ENCODE data around the gene ZCCHC2. TPM values are rescaled to one million over a fixed set of nuclear protein-coding genes. Genes with fewer than 3 reads are reported as not detected.

Gene ZCCHC2
- polyA plus RNA-seq, 1 donor (not counting 4 experiments of a cell fraction or from before 2014, with no cell fraction given), result 12.9 TPM

GRCh38 chr18:62566199-62566598, 43.4 kb downstream of the ZCCHC2 start:
- no peak overlapping the region for H2AFZ ChIP-seq (ENCODE audit: control insufficient read depth, low read length)
- H3K9ac ChIP-seq (ENCODE audit: control insufficient read depth, extremely low read depth, insufficient read depth, low read length), result no peak overlapping the region
- no peaks in the 10 kb centered on the region for H3K9me1 ChIP-seq (ENCODE audit: control insufficient read depth, extremely low read depth, insufficient read depth, low read length)
- H3K9me3 ChIP-seq (ENCODE audit: control insufficient read depth, low read depth, low read length), result no peaks in the 10 kb centered on the region
- dilution Hi-C loops (cut with MboI; ENCODE audit: extremely low pct_ligation_motif_present, low sequenced_read_pairs), result no loop called here
- FAIRE-seq (no peak), DNase-seq (ENCODE audit: low read depth, low spot score) (no peak)
- H3K79me2 ChIP-seq (ENCODE audit: control insufficient read depth, insufficient read depth, low read length), result no peaks in the 10 kb centered on the region
- H3K36me3 ChIP-seq (ENCODE audit: control insufficient read depth in 2 of 2, extremely low read depth in 1 of 2, insufficient read depth in 2 of 2, low read length in 2 of 2), result peaks cover 9 to 19% of the 10 kb centered on the region in 2 experiments
- H3K27ac ChIP-seq (ENCODE audit: control insufficient read depth, insufficient read depth, low read length), result no peak overlapping the region
- H4K20me1 ChIP-seq (ENCODE audit: control insufficient read depth, extremely low read depth, insufficient read depth, low read length), result no peaks in the 10 kb centered on the region
- no peak overlapping the region for H3K4me2 ChIP-seq (ENCODE audit: control insufficient read depth, extremely low read depth, insufficient read depth, low read depth, low read length)
- TF ChIP-seq, protein P1, sequence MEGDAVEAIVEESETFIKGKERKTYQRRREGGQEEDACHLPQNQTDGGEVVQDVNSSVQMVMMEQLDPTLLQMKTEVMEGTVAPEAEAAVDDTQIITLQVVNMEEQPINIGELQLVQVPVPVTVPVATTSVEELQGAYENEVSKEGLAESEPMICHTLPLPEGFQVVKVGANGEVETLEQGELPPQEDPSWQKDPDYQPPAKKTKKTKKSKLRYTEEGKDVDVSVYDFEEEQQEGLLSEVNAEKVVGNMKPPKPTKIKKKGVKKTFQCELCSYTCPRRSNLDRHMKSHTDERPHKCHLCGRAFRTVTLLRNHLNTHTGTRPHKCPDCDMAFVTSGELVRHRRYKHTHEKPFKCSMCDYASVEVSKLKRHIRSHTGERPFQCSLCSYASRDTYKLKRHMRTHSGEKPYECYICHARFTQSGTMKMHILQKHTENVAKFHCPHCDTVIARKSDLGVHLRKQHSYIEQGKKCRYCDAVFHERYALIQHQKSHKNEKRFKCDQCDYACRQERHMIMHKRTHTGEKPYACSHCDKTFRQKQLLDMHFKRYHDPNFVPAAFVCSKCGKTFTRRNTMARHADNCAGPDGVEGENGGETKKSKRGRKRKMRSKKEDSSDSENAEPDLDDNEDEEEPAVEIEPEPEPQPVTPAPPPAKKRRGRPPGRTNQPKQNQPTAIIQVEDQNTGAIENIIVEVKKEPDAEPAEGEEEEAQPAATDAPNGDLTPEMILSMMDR (optimal IDR thresholded peaks at IDR 0.05 in 1 of 3, IDR thresholded peaks at IDR 0.05 in 1 of 3, conservative IDR thresholded peaks at IDR 0.05 in 1 of 3; ENCODE audit: extremely low read depth in 1 of 3, insufficient read depth in 2 of 3, low read length in 3 of 3), result no peak
- no peak for TF ChIP-seq EZH2 (IDR thresholded peaks at IDR 0.05; ENCODE audit: low read length)
- H3K27me3 ChIP-seq (ENCODE audit: control insufficient read depth, extremely low read depth, insufficient read depth, low read length), result no peaks in the 10 kb centered on the region
- H3K4me3 ChIP-seq (ENCODE audit: control insufficient read depth in 2 of 3, extremely low read depth in 1 of 3, insufficient read depth in 2 of 3, low read depth in 1 of 3, low read length in 3 of 3), result no peak overlapping the region
- no peaks in the 10 kb centered on the region for H3K4me1 ChIP-seq (ENCODE audit: control insufficient read depth, extremely low read depth, insufficient read depth, low read length)

GRCh38 chr18:62566818-62567217, 44.0 kb downstream of the ZCCHC2 start:
- Histone ChIP-seq H3K79me2 (ENCODE audit: control insufficient read depth, insufficient read depth, low read length) (no peaks in the 10 kb centered on the region), H3K4me3 (ENCODE audit: control insufficient read depth in 2 of 3, extremely low read depth in 1 of 3, insufficient read depth in 2 of 3, low read depth in 1 of 3, low read length in 3 of 3) (no peak overlapping the region), H3K4me2 (ENCODE audit: control insufficient read depth, extremely low read depth, insufficient read depth, low read depth, low read length) (no peak overlapping the region), H3K27me3 (ENCODE audit: control insufficient read depth, extremely low read depth, insufficient read depth, low read length) (no peaks in the 10 kb centered on the region), H3K27ac (ENCODE audit: control insufficient read depth, insufficient read depth, low read length) (no peak overlapping the region), H3K9ac (ENCODE audit: control insufficient read depth, extremely low read depth, insufficient read depth, low read length) (no peak overlapping the region), H3K4me1 (ENCODE audit: control insufficient read depth, extremely low read depth, insufficient read depth, low read length) (no peaks in the 10 kb centered on the region), H3K9me1 (ENCODE audit: control insufficient read depth, extremely low read depth, insufficient read depth, low read length) (no peaks in the 10 kb centered on the region), H4K20me1 (ENCODE audit: control insufficient read depth, extremely low read depth, insufficient read depth, low read length) (no peaks in the 10 kb centered on the region), H2AFZ (ENCODE audit: control insufficient read depth, low read length) (no peak overlapping the region), H3K36me3 (ENCODE audit: control insufficient read depth in 2 of 2, extremely low read depth in 1 of 2, insufficient read depth in 2 of 2, low read length in 2 of 2) (peaks cover 9 to 15% of the 10 kb centered on the region in 2 experiments), H3K9me3 (ENCODE audit: control insufficient read depth, low read depth, low read length) (no peaks in the 10 kb centered on the region)
- TF ChIP-seq EZH2 (IDR thresholded peaks at IDR 0.05; ENCODE audit: low read length), result no peak
- TF ChIP-seq, protein P1 (optimal IDR thresholded peaks at IDR 0.05 in 1 of 3, IDR thresholded peaks at IDR 0.05 in 1 of 3, conservative IDR thresholded peaks at IDR 0.05 in 1 of 3; ENCODE audit: extremely low read depth in 1 of 3, insufficient read depth in 2 of 3, low read length in 3 of 3), result no peak
- dilution Hi-C loops (cut with MboI; ENCODE audit: extremely low pct_ligation_motif_present, low sequenced_read_pairs), result no loop called here
- no peak for DNase-seq (ENCODE audit: low read depth, low spot score)
- FAIRE-seq, result no peak
